Esophagus squamous epithelium (tissue), 5 donors: ENCODE results near the gene CARMIL1. TPM values are rescaled to one million over a fixed set of nuclear protein-coding genes. Genes with fewer than 3 reads are reported as not detected.

Experiments used
- DNase-seq: peaks from one replicate; lab custom pipeline; 2025; lab: John Stamatoyannopoulos, UW
- H3K27ac ChIP-seq, 4 donors: fragments of 200-600 bp; sonication (generic); one replicate each; pipeline ENCODE4 v1.5.1; 2016 to 2019; ENCODE audit warnings: mild to moderate bottlenecking in 1 of 4
- H3K27me3 ChIP-seq, 4 donors: fragments of 200-600 bp; sonication (generic); 1 replicate in 3 of 4; 2 replicates in 1 of 4; pipeline versions ENCODE4 v1.5.1 to v1.6.0; 2017 to 2021; ENCODE audit warnings: antibody characterized with exemption in 1 of 4
- H3K36me3 ChIP-seq, 3 donors: fragments of 200-600 bp; sonication (generic); one replicate each; pipeline ENCODE4 v1.5.1; 2016 to 2019
- H3K4me1 ChIP-seq, 3 donors: fragments of 200-600 bp; sonication (generic); one replicate each; pipeline ENCODE4 v1.5.1; 2017 to 2019
- H3K4me3 ChIP-seq, 4 donors: fragments of 200-600 bp; sonication (generic); 1 replicate in 3 of 4; 2 replicates in 1 of 4; pipeline ENCODE4 v1.5.1; 2016 to 2019; ENCODE audit warnings: mild to moderate bottlenecking in 2 of 4, moderate library complexity in 1 of 4
- H3K9me3 ChIP-seq, 3 donors: fragments of 200-600 bp; sonication (generic); one replicate each; pipeline ENCODE4 v1.5.1; 2016 to 2019
- POLR2A ChIP-seq, 4 donors: fragments of 450-650 bp; IDR thresholded peaks; one replicate each; pipeline ENCODE4 v1.6.1; 2017; ENCODE audit warnings: antibody characterized with exemption in 4 of 4, mild to moderate bottlenecking in 4 of 4, moderate library complexity in 3 of 4
- WGBS, 2 donors: methylation state at CpG; one replicate each; pipeline ENCODE4 v1.1.5; 2018; 5-methylcytosine and 5-hydroxymethylcytosine counted together
- intact Hi-C: fragments of 100-400 bp; cut with DNase I; formaldehyde crosslinking; loops from one replicate; pipeline ENCODE4 v1.15.0; 2022
- total RNA-seq, 4 donors: library from RNA; depleted of rRNA; stranded (reverse); fragments of >200 nt; gene quantifications; one replicate each; pipeline ENCODE4 v1.1.0, GENCODE V29; 2016
- TF ChIP-seq, protein P1 (sequence below), 6 experiments: fragments of 450-650 bp in 4 of 6; fragments of 200-600 bp in 2 of 6; sonication (generic) in 2 of 6; IDR thresholded peaks; one replicate each; pipeline ENCODE4 v1.5.1; 2016 to 2019; ENCODE audit warnings: antibody characterized with exemption in 6 of 6, mild to moderate bottlenecking in 4 of 6, moderate library complexity in 4 of 6
- donor health status: DM: yes; HTN: yes; CAD: no.

CARMIL1 gene
- total RNA-seq, 4 donors from 2014 or later, result 7.2 to 19.7 (median 18.3) TPM

DNA sequence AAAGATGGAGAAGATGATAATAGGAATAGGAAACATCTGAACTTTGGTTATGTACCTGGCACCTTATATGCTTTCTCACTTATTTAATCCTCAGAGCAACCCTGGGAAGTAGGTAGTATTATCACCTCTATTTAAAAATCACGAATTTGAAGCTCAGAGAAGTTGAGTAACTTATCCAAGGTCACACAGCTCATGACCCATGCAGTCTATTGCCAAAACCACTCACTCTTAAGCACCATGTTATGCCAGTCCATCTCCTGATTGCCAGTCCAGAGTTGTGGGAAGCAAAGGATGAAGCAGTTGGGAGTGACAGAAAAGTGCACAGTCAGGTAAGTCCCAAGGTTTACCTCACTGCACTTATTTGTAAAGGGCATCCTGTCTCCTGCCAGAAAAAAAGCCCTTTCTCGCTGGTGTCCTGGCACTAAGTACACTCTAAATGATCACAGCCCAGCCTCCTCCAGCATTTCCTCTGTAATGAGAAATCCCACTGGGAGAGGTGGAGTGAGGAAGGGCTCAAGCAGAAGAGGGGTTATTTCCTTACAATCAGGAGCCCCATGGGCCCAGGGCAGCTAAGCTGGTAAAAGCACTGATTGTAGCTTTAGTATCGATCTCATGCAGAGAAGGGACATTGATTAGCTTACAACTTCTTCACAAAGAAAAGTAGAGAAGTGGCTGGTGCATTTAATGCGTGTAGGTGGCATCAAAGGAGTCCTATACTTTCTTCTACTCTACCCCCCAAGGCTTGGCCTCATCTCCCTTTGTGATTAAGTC is 351.5 kb downstream of the CARMIL1 start:
- Histone ChIP-seq H3K27ac (no peak overlapping the region), H3K4me1 (no peaks in the 10 kb centered on the region), H3K4me3 (no peak overlapping the region), H3K36me3 (no peaks in the 10 kb centered on the region), H3K9me3 (no peaks in the 10 kb centered on the region), H3K27me3 (peaks cover 0 to 17% (median 0%) of the 10 kb centered on the region in 4 donors)
- no peak for DNase-seq
- WGBS, 2 donors, result 48 to 49% methylated on average over 3 of the region's 4 CpGs
- intact Hi-C loops, result no loop called here
- TF ChIP-seq POLR2A (IDR thresholded peaks at IDR 0.05), result no peak
- TF ChIP-seq, protein P1, sequence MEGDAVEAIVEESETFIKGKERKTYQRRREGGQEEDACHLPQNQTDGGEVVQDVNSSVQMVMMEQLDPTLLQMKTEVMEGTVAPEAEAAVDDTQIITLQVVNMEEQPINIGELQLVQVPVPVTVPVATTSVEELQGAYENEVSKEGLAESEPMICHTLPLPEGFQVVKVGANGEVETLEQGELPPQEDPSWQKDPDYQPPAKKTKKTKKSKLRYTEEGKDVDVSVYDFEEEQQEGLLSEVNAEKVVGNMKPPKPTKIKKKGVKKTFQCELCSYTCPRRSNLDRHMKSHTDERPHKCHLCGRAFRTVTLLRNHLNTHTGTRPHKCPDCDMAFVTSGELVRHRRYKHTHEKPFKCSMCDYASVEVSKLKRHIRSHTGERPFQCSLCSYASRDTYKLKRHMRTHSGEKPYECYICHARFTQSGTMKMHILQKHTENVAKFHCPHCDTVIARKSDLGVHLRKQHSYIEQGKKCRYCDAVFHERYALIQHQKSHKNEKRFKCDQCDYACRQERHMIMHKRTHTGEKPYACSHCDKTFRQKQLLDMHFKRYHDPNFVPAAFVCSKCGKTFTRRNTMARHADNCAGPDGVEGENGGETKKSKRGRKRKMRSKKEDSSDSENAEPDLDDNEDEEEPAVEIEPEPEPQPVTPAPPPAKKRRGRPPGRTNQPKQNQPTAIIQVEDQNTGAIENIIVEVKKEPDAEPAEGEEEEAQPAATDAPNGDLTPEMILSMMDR (IDR thresholded peaks at IDR 0.05), result no peak

DNA sequence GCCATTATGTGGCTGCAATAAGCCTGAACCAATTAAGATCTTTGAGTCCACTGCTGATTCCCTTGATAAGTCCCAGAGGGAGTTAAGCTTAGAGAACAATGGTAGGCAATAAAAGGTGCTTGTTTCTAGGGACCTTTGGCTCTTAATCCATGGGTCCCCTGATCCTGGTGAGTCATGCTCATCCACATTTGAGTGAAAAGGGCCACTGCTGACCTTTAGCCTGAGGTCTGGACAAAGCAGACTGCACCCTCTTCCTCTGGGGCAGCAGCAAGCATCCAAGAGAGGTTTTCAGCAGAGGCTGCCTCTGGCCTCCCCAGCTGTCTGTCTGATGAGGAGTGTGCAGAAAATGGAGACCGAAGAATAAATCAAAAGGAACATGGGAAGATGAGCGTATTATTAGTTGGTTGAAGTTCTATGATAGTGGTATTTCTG is 356.7 kb downstream of the CARMIL1 start:
- DNase-seq, result no peak
- Histone ChIP-seq H3K27me3 (peaks cover 0 to 21% (median 0%) of the 10 kb centered on the region in 4 donors), H3K36me3 (no peaks in the 10 kb centered on the region), H3K27ac (no peak overlapping the region), H3K4me1 (no peaks in the 10 kb centered on the region), H3K9me3 (no peaks in the 10 kb centered on the region), H3K4me3 (no peak overlapping the region)
- no peak for TF ChIP-seq POLR2A (IDR thresholded peaks at IDR 0.05)
- TF ChIP-seq, protein P1 (IDR thresholded peaks at IDR 0.05), result no peak
- 78 to 89% methylated on average over 2 of the region's 2 CpGs for WGBS, 2 donors
- intact Hi-C loops, result no loop called here

DNA sequence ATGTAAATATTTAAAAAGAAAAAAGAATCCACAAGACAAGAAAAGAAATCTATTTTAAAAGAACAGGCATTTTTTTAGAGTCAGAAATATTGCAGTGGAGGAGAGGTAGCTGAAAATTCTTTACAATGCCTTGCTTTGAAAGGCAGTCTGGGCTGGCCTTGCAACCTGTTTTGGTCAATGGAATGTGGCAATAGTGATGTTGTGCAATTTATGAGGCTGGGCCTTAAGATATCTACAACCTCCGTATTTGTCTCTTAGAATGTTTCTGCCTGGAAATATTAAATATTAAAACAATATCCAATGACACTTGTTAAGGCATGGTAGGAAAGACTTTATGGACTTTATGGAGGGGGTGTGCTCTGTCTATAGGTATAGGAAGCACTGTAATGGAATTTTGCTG is 358.0 kb downstream of the CARMIL1 start:
- intact Hi-C loops, result no loop called here
- WGBS, 2 donors, result 58 to 64% methylated on average over 1 of the region's 1 CpG
- H3K36me3 ChIP-seq, result no peaks in the 10 kb centered on the region
- no peak overlapping the region for H3K4me3 ChIP-seq
- H3K27me3 ChIP-seq, result peaks cover 0 to 21% (median 0%) of the 10 kb centered on the region in 4 donors
- no peak for DNase-seq
- TF ChIP-seq, protein P1 (IDR thresholded peaks at IDR 0.05), result no peak
- TF ChIP-seq POLR2A (IDR thresholded peaks at IDR 0.05), result no peak
- H3K9me3 ChIP-seq, result no peaks in the 10 kb centered on the region
- no peak overlapping the region for H3K27ac ChIP-seq
- H3K4me1 ChIP-seq, result no peaks in the 10 kb centered on the region

DNA sequence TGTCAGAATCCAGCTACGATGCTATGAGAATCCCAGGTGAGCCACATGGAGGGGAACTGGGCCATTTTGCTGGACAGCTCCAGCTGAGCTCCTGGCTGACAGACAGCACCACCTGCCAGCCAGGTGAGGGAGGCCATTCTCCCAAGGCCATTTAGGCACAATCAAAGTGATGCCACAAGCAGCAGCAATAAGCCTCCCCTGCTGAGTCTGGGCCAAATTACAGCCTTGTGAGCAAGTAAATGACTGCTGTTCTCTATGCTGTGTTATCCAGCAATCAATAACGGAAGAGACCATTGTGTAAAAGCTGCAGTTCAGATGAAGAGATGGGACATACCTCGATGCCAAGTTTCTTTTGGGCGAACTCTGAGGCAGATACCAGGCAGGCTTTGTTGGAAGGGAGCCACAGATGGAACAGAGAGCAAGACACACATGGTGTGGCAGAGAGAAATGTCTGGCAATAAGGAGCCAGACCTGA is 358.8 kb downstream of the CARMIL1 start:
- intact Hi-C loops, result no loop called here
- no peak for DNase-seq
- Histone ChIP-seq H3K27ac (no peak overlapping the region), H3K9me3 (no peaks in the 10 kb centered on the region), H3K4me1 (no peaks in the 10 kb centered on the region), H3K36me3 (no peaks in the 10 kb centered on the region), H3K4me3 (no peak overlapping the region), H3K27me3 (peaks cover 0 to 28% (median 0%) of the 10 kb centered on the region in 4 donors)
- TF ChIP-seq POLR2A (IDR thresholded peaks at IDR 0.05), result no peak
- TF ChIP-seq, protein P1 (IDR thresholded peaks at IDR 0.05), result no peak
- WGBS, 2 donors, result 52 to 61% methylated on average over 4 of the region's 4 CpGs

DNA sequence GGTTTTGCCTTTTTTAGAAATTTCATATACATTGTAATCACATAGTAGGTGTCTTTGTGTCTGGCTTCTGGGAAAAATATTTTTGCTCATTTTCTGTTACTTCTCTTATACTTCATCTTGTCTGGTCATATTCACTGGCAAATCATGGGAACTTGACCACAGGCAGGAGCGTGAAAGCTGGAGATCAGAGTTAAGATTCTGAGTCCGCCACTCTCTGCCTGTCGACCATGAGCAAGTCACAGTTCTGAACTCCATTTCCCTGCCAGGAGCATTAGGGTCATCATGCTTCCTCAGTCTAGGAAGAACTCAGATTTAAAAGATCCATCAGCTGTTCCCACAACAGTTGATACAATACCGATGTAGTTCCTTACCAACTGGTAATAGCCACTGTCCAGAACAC is 360.5 kb downstream of the CARMIL1 start:
- DNase-seq, result no peak
- Histone ChIP-seq H3K27me3 (peaks cover 0 to 38% (median 0%) of the 10 kb centered on the region in 4 donors), H3K36me3 (no peaks in the 10 kb centered on the region), H3K9me3 (no peaks in the 10 kb centered on the region), H3K27ac (no peak overlapping the region), H3K4me1 (no peaks in the 10 kb centered on the region), H3K4me3 (no peak overlapping the region)
- intact Hi-C loops, result no loop called here
- TF ChIP-seq, protein P1 (IDR thresholded peaks at IDR 0.05), result no peak
- TF ChIP-seq POLR2A (IDR thresholded peaks at IDR 0.05), result no peak
- 82 to 87% methylated on average over 4 of the region's 4 CpGs for WGBS, 2 donors
